ENCODE data around the gene C3.
"Not testable (repeated sequence)": the region's sequence is repeated elsewhere in the genome, so short reads cannot be mapped to it uniquely, and the experiment has no call there.

C3 gene

DNA sequence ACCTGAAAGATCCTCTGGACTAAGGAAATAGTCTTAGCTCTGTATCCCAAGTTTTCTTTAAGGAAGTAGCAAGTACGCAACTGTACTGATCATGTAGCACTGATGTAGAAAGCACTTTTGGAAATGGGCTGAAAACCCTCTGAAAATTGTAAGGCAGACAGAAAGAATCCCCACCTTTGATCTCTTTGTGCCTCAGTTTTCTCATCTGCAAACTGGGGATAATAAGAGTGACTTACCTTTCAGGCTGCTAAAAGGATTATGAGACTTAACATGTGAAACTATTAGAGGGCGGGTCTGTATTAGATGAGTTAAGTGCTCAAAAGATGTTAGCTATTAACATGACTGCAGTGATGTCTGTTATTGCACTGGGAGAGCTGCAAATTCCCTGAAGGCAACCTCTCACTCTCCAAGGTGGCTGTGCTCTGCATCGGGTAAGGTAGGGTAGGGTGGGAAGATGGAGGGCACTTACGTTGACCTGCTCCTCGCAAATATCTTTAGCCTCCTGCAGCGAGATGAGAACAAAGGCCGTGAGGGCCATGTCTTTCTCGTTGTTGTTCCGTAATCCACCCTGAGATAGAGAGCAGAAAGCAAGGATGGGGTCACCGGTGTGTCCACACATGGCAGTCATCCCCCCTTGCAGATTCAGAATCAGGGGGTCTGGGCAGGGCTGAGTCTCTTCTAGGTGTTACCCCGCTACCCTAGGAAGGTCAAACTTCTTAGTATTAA lies 30.1 kb downstream of the C3 start:
- no peak for DNase-seq (ENCODE audit: low read depth)

DNA sequence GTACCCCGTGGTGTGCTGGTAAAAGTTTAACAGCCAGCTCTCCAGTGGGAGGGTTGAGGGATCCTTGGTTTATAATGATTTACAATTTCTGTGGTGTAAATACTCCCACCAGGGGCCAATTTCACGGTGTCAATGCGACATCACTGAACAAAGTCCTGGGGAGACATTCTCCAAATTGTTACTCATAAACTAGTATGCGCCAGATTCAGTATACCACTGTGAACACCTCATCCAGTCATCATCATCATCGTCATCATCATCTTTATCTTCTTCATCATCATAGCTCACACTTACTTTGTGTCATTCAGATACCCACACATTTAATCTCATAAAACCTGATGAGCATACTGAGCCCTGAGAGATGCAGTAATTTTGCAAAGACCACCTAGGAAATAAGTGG lies 33.3 kb downstream of the C3 start:
- DNase-seq (ENCODE audit: low read depth), result no peak

DNA sequence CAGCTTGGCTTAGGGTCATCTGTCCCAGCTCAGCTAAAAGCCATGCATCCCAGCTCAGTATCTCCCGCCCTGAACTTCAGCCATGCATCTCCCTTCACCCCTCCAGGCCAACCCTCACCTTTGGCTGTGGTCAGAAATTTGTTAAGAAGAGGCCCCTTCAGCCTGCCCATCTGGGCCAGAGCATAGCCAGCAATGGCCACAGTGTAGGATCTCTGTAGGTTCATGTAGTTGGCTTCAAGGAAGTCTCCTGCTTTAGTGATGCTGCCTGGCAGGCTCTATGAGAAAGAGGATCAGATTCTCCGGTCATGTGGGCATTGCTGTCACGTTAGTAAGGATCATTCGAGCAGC lies 33.8 kb downstream of the C3 start:
- no peak for DNase-seq (ENCODE audit: low read depth)

DNA sequence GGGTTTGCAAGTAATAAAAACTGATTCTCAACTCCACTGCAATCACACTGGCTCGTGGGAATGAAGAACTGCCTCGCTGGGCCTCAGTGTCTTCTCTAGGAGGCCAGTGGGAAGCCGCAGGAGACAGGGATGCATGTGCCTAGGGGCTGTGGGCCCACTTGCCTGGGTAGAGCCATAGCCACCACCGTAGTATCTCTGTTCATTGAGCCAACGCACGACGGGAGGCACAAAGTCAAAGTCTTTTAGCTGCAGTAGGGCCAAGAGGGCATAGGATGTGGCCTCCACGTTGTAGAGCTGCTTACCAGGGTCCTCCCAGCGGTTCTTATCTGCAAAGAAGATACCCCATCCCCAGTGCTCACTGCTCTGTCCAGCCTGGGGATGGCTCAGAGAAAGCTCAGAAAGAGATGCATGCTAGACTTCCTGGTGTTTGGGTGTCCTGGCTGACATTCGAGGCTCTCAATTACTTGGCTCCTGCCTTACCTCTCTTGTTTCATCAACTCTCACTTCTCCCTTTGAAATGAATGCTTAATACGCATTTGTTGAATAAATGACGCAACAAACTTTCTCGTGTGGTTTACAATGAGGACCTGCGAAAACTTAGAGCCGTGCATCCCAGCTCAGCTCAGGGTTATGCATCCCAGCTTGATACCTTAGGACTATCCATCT lies 34.4 kb downstream of the C3 start:
- DNase-seq (ENCODE audit: low read depth), result no peak

DNA sequence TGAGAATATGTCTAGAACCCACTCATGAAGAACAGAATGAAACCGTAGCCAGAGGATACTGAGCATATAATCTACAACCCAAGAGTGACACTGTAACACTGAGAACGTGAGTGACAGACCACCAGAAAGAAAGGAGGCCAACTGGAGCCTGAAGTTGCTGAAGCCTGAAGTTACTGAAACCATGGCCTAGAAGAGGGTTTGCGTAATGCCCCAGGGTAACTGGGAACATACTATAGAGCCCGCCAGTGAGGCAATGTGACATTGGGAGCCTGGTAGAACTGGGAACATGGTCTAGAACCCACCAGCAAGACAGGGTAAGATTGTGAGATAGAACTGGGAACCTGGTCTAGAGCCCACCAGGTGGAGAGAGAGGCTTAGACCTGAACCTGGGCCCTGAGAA lies 35.0 kb downstream of the C3 start:
- DNase-seq (ENCODE audit: low read depth), result no peak

DNA sequence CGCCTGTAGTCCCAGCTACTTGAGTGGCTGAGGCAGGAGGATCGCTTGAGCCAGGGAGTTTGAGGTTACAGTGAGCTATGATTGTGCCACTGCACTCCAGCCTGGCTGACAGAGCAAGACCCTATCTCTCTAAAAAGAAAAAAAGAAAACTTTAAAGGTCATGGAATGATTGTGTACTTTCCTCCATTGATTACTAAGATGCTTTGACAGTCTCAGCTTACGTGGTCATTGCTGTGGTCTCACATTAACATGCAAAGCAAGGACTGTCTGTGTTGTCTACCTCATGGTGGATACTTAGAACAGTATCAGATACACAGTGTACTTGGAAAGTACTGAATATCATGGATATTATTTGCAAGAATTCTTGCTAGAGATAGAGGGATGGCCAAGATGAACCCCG lies 36.5 kb downstream of the C3 start:
- DNase-seq (ENCODE audit: low read depth), result no peak

DNA sequence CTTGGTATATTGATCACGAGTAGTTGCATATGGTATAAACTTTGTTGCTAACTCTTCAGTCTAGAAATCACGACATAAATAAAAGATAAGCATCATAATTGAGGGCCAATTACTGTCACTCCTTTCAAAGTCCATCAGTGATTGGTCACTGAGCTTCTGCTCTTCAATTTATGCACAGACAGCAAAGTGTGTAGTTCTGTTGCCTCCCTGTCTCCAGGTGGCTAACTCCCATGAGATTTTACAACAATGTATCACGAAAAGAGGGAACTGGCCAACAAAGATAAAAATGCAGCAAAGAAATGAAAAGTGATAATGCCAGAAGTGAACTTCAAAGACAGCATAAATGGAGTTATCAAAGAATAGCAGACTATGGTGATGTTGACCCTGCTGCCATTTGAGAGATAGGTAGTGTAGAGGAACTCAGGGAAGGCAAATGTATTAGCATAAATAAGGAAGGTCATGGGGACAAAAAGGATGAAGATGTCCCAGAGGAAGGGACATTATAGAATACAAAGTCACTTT lies 37.8 kb downstream of the C3 start:
- DNase-seq (ENCODE audit: low read depth), result no peak

DNA sequence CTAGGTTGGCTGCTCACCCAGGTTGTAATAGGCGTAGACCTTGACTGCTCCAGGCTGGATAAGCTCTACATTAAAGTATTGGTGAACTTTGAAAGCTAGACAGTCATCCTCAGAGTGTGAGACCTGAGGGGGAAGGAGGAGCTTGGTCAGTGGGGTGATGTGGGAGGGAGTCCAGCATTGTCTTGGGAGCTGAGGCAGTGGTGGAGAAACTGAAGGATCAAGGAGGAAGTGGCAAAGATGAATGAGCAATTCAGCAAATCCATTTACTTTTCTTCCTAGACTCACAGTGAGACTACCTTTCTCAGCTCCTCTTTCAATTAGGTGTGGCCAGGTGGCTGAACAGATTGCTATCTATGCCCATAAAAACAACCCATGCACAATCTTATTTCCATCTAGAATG lies 40.3 kb downstream of the C3 start:
- no peak for DNase-seq (ENCODE audit: low read depth)

DNA sequence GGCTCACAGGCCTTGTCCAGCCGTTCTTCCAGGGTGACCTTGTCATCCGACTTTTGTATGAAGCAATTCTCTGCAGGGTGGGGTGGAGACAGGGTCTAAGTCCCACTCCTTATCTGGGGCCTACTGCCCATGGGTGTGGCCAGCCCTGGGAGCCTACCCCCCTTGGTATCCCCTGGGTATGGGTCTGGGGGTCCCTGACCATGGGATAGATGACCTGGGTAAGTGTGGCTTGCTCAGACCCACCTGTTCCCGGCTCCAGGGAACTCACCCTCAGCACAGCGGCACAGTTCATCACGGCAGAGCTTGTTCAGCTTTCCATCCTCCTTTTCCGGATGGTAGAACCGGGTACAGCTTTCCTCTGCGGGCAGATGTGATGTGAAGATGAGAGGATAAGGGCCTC lies 41.3 kb downstream of the C3 start:
- DNase-seq (ENCODE audit: low read depth), result no peak

DNA sequence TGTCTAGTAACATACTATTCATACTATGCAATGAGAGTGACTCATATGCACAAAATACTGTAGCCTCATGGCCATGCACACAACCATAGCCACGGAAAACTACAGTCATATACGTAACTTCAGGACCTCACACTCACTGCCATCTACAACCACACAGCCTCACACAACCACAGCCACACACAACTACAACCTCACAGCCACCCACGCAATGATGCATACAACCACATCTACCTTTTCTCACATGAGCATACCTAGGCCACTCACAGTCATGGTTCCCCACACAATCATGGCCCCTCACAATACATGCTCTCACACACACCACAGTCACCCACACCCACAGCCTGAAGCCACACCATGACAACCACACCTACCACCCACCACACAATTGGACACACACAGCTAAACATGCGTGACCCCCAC lies 41.8 kb downstream of the C3 start:
- no peak for DNase-seq (ENCODE audit: low read depth)

DNA sequence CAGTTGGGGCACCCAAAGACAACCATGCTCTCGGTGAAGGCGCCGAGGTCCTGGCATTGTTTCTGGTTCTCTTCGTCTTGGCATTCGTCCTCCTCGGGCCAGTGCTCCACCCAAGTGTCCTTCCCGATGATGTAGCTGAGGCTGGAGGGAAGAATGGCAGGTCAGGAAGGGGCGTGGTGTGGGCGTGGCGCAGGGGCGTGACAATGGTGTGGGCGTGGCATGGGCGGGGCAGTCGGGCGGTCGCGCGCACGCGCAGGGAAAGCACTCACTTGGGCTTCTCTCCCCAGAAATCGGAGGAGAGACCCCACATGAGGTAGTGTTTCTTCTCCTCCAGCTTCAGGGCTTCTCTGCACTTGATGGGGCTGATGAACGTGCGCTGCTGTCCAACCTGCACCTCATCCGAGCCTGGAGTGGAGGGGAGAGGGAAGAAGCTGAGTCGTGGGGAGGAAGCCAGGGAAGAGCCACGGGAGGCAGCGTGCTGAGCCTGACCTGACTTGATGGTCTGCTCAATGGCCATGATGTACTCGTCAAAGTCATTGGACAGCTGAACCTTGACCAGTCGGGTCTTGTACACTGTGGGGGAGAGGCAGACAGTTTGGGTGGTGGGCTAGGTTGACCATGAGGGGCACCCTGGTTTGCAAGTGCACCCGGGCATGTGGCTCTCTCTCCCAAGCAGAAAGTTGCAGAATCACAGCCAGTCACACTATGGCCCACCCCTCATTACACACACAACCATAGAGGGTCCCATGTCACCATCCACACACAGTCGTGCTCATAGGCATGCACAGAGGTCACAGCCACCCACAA lies 42.4 kb downstream of the C3 start:
- no peak for DNase-seq (ENCODE audit: low read depth)

DNA sequence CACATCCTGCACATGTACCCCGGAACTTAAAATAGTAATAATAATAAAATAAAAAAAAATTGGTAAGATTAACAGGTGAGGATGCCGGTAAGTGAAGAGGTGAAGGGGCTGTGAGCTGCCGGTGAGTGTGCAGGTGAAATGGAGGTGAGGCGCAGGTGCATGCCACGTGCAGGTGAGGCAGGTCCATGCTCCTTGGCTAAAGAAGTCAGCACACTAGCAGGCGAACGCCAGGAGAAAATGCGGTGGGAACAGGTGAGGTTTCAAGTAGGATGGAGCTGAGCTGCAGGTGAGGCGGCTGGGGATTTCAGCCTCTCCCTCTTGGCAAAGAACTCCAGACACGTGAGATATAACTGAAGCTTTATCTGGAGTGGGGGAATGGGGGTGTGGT lies 43.0 kb downstream of the C3 start:
- no peak for DNase-seq (ENCODE audit: low read depth)

DNA sequence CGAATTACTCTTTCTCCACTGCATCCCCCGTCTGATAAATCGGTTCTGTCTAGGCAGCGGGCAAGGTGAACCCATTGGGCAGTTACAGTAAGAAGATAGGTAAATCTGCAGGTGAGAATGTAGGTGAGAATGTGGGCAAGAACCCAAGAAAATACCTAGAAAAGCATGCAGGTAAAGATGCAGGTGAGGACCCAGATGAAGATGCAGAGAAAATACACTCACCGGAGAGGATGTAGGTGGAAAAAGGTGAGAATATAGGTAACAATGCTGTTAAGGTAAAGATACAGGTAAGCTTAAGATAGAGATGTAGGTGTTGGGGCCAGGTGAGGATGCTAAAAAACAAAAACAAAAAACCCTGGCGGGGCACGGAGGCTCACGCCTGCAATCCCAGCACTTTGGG lies 44.2 kb downstream of the C3 start:
- DNase-seq (ENCODE audit: low read depth), result no peak

DNA sequence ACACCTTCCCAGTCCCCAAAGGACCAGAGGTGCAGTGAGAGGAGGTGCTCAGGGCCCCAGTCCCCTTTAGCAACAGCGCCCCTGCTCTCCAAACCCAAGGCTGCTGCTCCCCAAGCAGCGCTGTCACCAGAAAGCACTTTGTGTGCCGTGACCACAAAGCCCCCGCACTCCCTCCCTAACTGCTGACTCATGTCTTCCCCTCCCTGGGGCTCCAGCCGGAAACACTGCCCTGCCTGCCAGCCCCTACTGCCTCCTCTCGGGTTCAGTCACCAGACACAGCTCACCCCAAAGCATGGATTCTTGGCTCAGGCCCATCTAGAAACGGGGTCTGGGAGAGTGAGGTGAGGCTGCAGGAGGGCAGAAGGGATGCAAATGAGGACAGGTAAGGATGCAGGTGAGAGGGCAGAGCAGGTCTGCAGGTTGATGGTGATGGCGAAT lies 45.6 kb downstream of the C3 start:
- peak; percentile 68 for DNase-seq (ENCODE audit: low read depth)

DNA sequence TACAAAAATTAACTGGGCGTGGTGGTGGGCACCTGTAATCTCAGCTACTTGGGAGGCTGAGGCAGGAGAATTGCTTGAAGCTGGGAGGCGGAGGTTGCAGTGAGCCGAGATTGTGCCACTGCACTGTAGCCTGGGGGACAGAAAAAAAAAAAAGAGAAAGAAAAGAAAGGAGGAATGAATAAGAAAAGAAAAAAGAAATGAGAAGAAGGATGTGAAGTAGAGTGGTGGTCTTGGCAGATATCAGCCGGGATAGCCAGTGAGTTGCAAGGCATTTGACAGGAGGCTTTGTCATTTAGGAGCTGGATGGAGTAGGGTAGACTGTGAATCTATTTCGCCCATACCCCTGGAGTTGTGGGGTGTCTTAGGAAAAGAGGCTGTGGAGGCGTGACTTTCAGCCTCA lies 46.0 kb downstream of the C3 start:
- not testable (repeated sequence) for DNase-seq (ENCODE audit: low read depth)

DNA sequence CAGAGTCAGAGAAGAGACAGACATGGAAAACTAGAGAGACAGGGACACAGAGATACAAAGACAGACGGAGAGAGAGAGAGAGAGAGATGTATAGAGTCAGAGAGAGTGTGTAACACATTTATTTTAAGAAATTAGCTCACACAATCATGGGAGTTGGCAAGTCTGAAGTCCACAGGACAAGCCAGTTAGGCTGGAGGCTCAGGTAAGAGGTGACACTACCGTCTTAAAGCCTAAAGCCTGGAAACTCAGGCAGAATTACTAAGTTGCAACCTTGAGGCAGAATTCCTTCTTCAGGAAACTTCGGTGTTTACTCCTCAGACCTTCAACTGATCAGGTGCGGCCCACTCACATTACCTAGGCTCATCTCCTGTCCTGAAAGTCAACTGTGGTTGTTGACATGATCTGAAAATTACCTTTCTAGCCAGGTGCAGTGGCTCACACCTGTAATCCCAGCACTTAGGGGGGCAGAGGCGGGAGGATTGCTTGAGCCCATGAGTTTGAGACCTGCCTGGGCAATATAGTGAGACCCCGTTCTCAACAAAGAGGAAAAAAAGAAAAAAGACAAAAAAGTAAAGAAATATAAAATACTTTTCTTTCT lies 47.7 kb downstream of the C3 start:
- no peak for DNase-seq (ENCODE audit: low read depth)

DNA sequence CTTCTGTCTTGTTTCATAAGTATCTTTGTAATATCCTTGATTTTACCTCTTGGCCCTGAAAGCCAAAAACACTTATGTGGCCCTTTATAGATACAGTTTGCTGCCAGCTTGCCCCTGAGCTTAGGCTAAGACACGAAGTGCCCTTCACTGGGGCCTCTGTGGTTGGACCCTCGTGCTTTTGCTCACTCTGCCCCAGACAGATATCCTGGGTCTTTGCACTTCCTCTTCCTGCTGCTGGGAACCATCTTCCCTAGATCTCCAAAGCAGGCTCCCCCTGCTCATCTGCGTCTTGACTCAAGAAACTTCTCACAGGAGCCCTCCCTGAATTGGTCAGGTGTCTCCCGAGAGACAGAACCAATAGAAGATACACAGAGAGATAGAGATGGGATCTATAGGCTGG lies 48.5 kb downstream of the C3 start:
- DNase-seq (ENCODE audit: low read depth), result no peak

DNA sequence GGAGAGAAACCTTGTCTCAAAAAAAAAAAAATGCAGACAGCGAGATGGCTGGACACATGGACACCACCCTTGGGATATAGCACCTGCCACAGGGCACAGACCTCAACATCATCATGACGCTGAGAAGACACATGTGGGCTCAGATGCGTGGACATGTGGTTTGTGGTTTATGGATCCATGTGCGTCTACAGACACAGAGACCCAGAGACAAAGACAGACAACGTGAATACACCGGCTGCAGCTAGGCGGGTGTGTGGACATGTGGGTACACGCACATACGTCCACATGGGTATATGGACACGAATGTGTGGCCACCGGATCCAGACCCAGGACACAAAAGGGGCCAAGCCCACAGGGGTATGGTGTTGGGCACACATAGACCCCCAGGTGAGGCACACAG lies 51.8 kb downstream of the C3 start:
- no peak for DNase-seq (ENCODE audit: low read depth)

DNA sequence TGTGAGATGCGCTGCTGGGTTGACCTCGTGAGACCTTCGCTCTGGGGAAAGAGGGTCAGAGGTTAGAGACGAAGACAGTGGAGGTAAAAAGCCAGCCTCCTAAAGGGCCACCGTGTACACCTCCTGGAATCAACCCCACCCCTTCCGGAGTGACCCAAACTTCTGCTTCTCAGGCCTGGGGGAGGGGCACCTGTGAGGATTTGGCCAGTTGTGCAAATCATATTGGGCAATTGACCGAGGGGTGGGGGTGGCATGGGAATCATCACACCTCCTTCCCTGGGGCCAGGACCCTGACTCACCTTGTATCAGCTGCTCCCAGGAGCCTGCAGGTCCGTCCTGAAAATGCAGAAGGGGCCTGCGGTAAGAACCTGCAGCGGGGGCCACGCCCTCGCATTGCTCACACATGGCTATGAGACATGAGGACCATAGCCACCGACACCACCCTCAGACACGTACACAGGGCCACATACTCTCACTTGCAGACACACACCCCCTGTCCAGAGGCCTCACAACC lies 53.3 kb downstream of the C3 start:
- no peak for DNase-seq (ENCODE audit: low read depth)

DNA sequence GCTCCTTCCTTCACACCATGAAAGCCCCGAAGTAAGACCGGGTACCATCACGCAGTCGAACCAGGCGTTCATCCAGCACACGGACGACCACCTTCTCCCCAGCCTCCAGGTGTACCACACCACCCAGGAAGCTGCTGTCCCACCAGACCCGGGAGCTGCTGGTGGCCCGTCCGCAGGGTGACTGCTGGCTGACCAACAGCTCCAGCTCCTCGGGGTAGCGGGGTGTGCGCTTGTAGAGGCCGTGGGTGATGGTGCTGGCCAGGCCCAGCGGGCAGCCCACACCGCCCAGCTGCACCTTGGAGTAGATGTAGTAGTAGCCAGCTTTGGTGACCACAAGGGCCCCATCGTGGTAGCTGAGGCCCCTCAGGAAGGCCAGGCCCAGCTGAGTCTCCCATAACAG lies 55.5 kb downstream of the C3 start:
- DNase-seq (ENCODE audit: low read depth), result no peak

DNA sequence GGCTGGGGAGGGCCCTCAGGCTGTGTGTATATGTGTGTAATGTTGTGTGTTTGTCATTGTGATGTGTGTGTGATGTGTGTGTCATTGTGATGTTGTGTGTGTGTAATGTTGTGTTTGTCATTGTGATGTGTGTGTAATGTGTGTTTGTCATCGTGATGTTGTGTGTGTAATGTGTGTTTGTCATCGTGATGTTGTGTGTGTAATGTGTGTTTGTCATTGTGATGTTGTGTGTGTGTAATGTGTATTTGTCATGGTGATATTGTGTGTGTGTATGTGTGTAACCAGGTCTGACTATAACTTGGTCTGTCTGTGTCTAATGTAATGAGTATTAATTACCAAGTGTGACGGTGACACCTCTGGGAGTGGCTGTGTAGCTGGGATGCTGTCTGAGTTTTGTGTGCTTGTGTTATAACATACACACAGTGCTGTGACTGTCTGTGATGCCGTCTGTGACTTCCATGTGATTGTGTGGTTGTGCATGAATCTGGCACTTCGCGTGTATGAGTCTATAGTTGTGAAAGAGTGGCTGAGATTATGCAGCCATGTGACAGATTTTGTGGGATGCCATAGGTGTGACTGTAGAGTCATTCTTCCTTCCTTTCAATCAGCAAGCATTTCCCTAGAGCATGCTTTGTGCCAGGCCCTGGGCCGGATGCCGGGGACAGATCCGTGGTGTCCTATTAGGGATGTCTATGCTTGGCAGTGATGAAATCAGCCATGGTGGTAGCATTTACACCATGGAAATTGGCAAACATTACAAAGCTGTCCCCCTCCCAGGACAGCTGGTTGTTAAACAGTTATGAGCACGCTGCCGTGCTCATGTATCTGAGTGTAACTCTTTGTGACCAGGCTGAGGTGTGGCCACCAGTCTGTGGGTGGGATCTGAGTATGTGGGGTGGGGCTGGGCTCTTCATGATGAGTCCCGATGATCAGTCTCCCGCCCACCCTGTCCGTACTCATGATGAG lies 56.9 kb downstream of the C3 start:
- DNase-seq (ENCODE audit: low read depth), result no peak

Data from T follicular helper cell (primary cell).